ENCODE data around the gene KSR1. TPM values are rescaled to one million over a fixed set of nuclear protein-coding genes. Genes with fewer than 3 reads are reported as not detected.

Gene KSR1
- total and polyA plus RNA-seq, 9 of the 15 experiments (the other 6 are each of a cell fraction or from before 2014, with no cell fraction given), result 1.4 to 51.7 (median 18.4) TPM

DNA sequence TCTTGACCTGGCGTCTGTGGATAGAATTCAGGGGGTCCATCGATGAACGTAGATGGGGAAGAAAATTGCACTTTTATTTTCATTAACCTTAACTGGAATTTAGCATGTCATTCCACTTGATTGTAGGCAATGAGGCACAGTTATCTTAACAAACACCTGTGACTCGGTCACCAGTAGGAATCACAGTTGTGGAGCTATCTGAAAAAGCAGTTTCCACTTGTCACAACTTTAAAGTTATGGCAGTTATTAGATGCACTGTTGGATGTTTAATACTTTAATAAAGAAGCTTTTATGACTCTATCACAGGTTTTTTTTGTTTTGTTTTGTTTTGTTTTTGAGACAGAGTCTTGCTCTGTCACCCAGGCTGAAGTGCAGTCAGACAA lies 91.0 kb downstream of the KSR1 start (continued):
- no peak for TF ChIP-seq CUX1 (CRISPR knock-in tag; IDR thresholded peaks at IDR 0.05)
- TF ChIP-seq DACH1 (IDR thresholded peaks at IDR 0.05; ENCODE audit: partially characterized antibody), result peak; percentile 97
- TF ChIP-seq, protein P1, sequence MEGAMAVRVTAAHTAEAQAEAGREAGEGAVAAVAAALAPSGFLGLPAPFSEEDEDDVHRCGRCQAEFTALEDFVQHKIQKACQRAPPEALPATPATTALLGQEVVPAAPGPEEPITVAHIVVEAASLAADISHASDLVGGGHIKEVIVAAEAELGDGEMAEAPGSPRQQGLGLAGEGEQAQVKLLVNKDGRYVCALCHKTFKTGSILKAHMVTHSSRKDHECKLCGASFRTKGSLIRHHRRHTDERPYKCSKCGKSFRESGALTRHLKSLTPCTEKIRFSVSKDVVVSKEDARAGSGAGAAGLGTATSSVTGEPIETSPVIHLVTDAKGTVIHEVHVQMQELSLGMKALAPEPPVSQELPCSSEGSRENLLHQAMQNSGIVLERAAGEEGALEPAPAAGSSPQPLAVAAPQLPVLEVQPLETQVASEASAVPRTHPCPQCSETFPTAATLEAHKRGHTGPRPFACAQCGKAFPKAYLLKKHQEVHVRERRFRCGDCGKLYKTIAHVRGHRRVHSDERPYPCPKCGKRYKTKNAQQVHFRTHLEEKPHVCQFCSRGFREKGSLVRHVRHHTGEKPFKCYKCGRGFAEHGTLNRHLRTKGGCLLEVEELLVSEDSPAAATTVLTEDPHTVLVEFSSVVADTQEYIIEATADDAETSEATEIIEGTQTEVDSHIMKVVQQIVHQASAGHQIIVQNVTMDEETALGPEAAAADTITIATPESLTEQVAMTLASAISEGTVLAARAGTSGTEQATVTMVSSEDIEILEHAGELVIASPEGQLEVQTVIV (CRISPR knock-in tag; IDR thresholded peaks at IDR 0.05; ENCODE audit: borderline replicate concordance), result no peak
- TF ChIP-seq MBD2 (IDR thresholded peaks at IDR 0.05; ENCODE audit: borderline replicate concordance, low read depth), result 0 out of 2 replicates have a peak, but pooled peaks have one; percentile 29
- TF ChIP-seq, protein P2, sequence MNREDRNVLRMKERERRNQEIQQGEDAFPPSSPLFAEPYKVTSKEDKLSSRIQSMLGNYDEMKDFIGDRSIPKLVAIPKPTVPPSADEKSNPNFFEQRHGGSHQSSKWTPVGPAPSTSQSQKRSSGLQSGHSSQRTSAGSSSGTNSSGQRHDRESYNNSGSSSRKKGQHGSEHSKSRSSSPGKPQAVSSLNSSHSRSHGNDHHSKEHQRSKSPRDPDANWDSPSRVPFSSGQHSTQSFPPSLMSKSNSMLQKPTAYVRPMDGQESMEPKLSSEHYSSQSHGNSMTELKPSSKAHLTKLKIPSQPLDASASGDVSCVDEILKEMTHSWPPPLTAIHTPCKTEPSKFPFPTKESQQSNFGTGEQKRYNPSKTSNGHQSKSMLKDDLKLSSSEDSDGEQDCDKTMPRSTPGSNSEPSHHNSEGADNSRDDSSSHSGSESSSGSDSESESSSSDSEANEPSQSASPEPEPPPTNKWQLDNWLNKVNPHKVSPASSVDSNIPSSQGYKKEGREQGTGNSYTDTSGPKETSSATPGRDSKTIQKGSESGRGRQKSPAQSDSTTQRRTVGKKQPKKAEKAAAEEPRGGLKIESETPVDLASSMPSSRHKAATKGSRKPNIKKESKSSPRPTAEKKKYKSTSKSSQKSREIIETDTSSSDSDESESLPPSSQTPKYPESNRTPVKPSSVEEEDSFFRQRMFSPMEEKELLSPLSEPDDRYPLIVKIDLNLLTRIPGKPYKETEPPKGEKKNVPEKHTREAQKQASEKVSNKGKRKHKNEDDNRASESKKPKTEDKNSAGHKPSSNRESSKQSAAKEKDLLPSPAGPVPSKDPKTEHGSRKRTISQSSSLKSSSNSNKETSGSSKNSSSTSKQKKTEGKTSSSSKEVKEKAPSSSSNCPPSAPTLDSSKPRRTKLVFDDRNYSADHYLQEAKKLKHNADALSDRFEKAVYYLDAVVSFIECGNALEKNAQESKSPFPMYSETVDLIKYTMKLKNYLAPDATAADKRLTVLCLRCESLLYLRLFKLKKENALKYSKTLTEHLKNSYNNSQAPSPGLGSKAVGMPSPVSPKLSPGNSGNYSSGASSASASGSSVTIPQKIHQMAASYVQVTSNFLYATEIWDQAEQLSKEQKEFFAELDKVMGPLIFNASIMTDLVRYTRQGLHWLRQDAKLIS (CRISPR knock-in tag; IDR thresholded peaks at IDR 0.05), result no peak
- TF ChIP-seq GATA2 (CRISPR knock-in tag; IDR thresholded peaks at IDR 0.05), result no peak
- TF ChIP-seq, protein P3, sequence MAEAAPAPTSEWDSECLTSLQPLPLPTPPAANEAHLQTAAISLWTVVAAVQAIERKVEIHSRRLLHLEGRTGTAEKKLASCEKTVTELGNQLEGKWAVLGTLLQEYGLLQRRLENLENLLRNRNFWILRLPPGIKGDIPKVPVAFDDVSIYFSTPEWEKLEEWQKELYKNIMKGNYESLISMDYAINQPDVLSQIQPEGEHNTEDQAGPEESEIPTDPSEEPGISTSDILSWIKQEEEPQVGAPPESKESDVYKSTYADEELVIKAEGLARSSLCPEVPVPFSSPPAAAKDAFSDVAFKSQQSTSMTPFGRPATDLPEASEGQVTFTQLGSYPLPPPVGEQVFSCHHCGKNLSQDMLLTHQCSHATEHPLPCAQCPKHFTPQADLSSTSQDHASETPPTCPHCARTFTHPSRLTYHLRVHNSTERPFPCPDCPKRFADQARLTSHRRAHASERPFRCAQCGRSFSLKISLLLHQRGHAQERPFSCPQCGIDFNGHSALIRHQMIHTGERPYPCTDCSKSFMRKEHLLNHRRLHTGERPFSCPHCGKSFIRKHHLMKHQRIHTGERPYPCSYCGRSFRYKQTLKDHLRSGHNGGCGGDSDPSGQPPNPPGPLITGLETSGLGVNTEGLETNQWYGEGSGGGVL (CRISPR knock-in tag; IDR thresholded peaks at IDR 0.05), result no peak
- no peak for TF ChIP-seq ZNF764 (CRISPR knock-in tag; IDR thresholded peaks at IDR 0.05; ENCODE audit: low read depth)
